B cell (primary cell): ENCODE results near the gene HDAC6.

Experiments used
- EZH2 ChIP-seq: IDR thresholded peaks from 2 replicates; pipeline ENCODE4 v1.6.1; 2012; ENCODE audit warnings: borderline replicate concordance, low read depth, mild to moderate bottlenecking, moderate library complexity, low read length; ENCODE audit not compliant: insufficient read depth, poor library complexity, severe bottlenecking
- TF ChIP-seq, protein P1 (sequence below): fragments of 200-600 bp; IDR thresholded peaks from one replicate; pipeline ENCODE4 v1.8.0; 2022; ENCODE audit warnings: antibody characterized with exemption, mild to moderate bottlenecking

DNA sequence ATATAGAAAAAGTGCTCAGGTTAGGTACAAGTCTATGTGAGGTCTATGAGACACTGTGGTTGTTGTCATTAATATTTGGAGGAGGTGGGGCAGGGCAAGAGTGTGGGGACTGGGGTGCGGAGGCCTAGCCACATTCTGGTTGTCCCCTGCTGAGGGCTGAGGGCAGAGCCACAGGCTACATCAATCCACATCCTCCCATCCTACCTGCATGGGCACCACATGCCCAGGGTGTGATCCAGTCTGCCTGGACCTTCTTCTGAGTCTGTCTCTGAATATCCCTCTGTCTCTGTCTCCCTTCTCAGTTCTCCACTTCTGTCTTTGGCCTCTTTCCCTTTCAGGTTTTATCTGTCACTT, 16.7 kb upstream of the HDAC6 start:
- TF ChIP-seq, protein P1, sequence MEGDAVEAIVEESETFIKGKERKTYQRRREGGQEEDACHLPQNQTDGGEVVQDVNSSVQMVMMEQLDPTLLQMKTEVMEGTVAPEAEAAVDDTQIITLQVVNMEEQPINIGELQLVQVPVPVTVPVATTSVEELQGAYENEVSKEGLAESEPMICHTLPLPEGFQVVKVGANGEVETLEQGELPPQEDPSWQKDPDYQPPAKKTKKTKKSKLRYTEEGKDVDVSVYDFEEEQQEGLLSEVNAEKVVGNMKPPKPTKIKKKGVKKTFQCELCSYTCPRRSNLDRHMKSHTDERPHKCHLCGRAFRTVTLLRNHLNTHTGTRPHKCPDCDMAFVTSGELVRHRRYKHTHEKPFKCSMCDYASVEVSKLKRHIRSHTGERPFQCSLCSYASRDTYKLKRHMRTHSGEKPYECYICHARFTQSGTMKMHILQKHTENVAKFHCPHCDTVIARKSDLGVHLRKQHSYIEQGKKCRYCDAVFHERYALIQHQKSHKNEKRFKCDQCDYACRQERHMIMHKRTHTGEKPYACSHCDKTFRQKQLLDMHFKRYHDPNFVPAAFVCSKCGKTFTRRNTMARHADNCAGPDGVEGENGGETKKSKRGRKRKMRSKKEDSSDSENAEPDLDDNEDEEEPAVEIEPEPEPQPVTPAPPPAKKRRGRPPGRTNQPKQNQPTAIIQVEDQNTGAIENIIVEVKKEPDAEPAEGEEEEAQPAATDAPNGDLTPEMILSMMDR = no peak
- no peak for TF ChIP-seq EZH2
